Activated CD4-positive, alpha-beta T cell treated with anti-CD3 and anti-CD28 coated beads, Interleukin-2, Interleukin-4, amounts not matched to agents 100 ng/mL and 50 ng/mL, durations not matched to agents 16 hours and 8 hours (primary cell): Measurements from ENCODE around the gene ZFP92.

Experiments
- DNase-seq: peaks from one replicate; pipeline ENCODE4 v3.0.0-alpha.2; 2020; ENCODE audit warnings: low spot score

The ZFP92 gene

DNA sequence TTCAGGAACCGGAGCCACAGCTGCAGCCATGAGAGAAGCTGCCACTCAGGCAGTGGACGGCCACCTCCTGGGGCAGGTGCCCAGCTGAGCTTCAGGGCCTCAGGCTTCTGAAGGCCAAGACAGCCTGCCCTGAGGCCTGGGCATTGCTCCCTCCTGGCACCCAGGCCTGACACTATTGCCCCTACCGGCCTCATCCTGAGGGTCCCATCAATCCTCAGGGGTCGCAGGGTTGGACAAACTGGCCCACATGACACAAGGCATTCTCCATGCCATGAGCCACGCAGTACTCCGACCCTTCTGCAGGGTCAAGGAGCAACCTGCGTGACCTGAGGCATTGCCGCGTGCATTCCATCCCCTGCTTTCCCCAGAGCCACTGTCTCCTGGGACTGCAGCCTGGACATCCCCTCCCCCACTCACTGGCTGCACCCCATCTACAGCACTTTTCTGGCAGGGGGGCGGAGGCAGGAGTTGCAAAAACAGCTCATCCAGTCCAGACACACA lies 3.0 kb upstream of the ZFP92 start:
- no peak for DNase-seq

DNA sequence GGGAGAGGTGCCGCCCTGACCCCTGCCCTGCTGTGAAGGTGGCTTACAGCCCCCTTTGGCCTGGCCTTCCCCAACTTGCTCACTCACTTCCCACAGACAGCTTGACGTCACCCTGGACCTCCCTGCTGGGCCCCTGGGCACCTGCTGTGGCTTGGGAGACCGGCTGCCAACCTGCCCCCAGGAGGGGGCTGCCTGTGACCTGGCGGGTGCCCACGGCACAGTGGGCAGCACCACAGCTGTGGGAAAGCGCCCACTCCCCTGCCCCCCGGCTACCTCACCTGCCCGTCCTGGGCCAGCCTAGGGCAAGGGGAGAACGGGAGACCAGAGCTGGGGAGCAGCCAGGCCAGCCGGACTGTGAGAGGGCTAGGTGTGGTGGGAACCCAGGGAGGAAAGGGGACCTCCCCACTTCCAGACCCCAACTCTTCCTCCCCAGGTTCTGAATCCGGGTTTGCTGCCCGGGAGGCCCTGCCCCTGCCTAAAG lies 2.4 kb upstream of the ZFP92 start:
- DNase-seq, result no peak

DNA sequence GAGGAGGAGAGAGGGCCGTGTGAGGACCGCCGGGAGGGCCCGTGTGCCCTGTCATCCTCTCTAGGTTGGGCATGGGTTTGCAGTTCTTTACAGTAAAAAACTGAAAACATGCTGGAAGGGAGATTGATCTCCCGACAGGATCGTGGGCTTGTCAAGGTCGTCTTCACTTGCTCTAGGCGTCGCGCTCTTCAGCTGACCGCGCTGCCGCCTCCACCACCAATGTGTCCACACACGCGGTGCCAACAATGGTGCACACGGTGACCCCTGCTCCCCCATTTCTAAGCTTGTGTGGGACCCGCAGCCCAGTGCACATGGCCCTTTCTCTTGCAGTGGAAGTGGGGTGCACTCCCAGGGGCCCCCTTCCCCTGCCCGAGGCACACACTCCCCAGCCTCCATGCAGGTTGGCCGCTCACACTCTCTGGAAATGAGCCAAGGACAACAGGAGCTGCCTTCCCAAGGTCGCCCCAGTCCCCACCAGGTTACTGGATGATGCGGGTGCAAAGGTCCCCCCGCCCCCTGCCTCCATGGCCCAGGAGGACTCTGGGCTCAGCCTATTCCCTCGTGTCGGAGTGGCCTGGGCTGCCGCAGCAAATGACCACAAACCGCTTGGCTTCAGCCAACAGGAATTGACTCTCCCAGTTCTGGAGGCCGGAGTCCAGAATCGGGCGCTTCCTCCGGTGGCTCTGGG lies 1.7 kb upstream of the ZFP92 start:
- no peak for DNase-seq

DNA sequence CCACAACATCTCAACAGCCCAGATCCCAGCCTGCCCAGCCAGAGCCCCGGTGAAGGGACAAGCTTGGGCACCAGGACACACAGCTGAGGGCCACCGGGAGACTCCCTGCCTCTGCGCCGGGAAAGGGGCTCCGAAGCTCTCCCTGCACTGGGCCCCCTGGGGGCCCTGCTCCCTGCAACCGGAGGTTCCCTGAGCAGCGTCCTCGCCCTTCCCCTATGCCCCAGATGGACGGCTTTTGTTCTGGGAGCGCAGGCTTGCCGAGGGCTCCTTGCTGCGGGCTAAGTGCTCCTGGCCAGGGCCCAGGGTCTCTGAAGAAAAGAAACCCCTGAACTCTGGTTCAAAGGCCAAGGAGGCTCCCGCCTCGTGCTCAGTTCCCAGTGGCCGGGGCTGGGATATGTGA lies 899 bp upstream of the ZFP92 start:
- no peak for DNase-seq

DNA sequence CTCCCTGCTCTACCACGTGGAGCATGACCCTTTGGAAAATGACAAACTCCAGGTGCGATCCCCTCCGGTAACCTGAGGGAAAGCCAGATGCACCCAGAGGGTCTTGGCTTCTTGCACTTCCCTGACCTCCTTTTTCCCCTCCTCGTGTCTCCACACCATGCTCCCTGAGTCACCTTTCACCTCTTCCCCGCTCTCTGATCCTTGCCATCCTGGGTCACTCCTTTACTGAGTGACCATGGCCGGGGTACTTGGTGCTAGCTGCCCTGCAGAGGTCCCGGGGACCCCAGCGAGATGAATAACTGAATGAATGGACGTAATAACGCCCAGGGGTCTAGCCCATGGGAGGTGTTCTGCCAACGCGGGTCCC lies 401 bp upstream of the ZFP92 start:
- DNase-seq, result no peak

DNA sequence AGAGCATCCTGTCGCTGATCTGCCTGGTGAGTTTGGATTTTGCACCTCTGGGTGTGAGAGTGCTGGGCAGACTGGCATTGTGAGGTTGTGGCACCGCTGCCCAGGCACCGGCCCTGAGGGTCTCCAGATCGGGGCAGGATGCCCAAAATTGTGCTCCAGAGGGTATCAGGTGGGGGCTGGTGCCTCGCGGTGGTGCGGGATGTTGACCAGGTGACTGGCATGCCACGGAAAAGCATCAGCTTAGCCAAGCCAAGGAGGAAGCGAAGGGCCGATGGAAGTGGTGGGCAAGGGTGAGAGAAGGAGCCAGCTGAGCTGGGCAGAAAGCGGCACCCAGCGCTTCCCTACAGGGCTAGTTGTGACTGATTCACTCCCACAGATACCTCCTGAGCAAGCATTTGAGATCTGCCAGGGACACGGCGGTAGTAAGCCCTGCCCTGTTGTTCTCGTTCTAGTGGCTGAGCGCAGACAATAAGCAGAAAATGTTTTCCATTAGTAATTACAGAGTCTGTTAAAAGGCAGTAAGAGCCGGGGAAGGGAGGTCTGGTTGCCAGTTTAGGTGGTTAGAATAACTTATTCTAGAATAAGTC lies 809 bp downstream of the ZFP92 start:
- DNase-seq, result no peak

DNA sequence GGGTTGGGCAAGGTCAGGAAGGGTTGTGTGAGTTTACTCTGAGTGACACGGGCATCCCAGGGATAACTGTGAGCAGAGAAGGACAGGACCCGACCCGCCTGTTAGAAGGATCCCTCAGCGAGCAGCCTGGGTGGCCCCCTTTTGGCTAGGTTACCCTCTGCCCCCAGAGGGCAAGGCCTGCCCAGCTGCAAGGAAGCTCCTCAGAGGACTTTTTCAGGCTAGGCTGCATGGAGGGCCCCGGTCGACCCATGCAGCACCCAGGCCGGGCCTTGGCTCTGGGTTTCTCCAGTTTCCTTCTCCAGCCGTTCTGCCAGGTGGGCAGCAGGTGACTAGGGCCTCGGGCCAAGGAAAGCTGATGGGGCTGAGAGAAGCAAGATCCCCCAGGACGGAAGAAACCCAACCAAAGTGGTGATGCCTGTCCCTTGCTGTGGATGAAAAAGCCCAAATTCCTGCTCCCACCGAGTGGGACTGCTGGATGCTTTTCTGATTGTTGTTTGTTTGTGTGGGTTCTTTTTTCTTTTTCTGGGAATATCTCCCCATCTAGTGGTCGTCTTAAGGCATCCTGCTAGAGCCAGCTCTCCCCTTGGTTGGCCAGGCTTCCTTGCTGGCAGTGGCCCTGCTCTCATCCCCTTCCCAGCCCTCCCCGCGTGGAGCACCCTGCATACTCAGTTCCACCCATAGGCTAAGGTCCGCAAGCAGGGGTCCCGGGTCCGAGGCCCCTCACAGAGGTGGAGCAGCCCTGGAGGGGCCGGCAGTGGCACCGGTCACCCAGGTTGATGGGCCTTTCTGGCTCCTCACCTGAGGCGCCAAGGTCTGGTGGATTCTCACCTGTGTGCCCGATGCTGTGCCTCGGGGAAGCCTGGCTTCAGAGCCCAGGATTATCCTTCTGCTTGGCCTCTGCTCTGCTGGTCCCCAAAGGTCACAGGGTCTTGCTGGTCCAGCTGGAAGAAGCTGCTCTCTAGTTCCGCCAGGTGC lies 1.8 kb downstream of the ZFP92 start:
- DNase-seq, result no peak

DNA sequence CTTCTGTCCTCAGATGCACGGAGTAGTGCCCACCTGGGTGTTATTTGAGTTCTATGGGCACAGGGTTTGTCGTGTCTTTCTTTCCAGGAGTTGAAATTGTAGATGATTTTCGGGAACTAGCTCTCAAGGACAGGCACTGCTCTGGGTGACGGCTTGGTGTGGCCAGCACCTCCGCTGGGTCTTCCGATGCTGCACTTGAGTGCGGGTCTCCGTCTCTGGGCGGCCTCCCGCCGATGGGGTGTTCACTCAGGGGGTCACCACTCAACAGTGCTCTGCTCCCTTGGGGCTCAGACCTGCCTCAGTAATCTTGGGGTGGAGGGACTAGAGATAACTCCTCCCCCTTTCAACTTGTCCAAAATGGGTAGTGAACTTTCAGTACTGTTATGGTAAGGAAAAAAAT lies 2.5 kb downstream of the ZFP92 start:
- DNase-seq, result no peak

DNA sequence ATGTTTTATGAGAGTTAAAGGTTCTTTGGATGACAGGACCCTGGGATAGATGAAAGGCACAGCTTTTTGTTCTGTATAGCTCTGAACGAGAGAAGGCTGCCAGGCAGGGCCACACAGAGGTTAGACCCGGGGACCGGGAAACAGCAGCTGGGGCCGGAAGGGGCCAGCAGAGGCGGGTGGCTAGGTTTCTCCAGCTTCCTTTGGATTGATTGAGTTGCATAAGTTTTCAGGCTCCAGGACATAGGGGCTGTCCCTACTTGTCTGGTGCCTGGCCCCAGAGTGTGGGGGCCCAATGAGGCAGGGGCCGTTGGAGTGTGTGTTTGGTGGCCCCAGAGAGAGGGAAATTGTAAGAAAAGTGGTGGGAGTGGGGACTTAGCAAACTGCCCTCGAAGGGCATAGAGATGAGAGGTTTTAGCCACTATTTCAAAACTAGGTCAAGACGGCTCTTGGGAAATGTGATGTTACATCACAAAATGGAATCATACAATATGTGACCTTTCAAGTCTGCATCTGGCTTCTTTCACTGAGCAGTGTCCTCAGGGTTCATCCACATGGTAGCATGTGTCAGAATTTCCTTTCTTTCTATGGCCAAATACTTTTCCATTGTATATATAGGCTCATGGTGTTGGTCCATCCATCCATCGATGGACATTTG lies 3.7 kb downstream of the ZFP92 start:
- DNase-seq, result no peak

DNA sequence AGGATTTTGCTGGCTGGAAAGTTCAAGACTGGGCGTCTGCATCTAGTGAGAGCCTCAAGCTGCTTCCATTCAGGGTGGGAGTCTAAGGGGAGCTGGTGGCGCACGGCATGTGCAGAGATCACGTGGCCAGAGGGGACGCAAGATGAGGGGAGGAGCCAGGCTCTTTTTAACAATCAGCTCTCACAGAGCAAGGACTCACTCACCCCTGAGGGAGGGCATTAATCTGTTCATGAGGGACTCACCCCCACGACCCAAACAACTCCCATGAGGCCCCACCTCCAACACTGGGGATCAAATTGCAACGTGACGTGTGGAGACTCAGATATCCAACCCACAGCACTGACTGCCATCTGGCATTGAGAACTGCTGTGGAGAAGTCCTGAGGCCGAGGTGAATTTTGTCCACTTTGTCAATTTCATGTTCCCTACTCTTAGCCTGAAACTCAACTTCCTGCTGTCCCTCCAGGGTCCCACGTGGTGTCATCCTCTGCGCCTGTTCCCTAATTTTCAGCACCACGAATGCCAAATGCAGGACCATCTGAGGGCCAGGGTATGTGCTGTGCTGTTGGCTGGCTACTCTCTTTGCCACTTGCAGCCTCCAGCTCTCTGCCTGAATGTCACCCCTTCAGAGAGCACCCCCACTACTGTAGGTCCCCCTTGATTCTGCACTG lies 5.6 kb downstream of the ZFP92 start:
- DNase-seq, result no peak

DNA sequence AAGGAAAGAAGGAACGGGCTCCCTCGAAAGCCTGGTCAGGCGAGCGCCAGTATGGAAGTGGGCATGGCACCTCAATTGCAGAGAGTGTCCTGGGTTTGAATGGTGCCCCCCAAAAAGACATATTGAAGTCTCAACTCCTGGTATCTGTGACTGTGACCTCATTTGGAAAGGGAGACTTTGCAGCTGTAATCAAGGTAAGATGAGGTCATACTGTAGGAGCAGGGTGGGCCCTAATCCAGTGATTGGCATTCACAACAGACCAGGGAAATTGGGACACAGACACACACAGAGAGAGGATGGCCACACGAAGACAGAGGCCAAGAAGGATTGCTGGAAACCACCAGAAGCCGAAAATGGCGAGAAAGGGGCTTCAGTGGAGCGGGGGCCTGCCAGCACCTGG lies 6.4 kb downstream of the ZFP92 start:
- no peak for DNase-seq

DNA sequence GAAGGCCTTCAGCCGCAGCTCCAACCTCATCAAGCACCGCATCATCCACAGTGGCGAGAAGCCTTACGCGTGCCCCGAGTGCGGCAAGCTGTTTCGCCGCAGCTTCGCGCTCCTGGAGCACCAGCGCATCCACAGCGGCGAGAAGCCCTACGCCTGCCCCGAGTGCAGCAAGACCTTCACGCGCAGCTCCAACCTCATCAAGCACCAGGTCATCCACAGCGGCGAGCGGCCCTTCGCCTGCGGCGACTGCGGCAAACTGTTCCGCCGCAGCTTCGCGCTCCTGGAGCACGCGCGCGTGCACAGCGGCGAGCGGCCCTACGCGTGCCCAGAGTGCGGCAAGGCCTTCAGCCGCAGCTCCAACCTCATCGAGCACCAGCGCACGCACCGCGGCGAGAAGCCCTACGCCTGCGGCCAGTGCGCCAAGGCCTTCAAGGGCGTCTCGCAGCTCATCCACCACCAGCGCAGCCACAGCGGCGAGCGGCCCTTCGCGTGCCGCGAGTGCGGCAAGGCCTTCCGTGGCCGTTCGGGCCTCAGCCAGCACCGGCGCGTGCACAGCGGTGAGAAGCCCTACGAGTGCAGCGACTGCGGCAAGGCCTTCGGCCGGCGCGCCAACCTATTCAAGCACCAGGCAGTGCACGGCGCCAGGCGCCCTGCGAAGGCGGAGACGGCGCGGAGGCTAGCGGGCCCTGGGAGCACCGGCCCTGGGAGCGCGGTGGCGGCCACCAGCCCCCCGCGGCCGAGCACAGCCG lies 9.8 kb downstream of the ZFP92 start:
- no peak for DNase-seq

DNA sequence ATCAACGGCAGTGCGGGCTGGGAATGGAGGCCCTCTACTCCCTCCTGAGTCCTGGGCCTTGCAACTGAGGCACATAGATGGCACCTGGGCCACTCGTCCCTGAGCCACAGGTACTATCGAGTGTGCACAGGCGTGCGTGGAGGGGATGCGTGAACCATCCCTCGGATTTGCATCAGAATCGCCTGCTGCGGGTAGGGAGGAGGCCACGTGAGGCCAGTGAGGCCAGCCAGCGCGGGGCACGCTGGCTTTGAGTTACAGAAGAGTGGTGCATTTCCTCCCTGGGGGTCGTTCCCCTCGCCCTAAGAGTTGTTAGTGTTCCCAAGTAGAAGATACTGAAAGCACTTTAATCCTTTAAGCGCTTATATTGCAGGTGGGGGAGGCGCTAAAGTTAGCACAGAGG lies 10.6 kb downstream of the ZFP92 start:
- no peak for DNase-seq

DNA sequence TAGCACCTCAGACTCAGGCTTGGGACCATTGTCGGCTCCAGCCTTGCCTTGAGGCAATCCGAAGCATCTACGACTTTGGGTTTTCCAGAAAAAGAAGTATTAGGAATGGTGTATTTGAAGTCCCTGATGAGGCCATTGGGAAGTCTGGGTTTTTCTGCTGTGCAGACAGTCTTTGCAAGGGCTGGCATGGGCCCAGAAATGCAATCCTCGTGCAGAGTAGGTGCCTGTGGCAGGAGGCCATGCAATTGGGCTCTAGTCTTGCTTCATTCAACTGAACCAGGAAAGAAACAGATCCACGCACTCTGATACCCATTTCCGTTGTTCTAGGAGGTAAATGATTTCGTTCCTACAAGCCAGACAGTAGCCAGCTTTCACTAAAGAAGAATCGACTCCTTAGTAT lies 12.4 kb downstream of the ZFP92 start:
- no peak for DNase-seq

DNA sequence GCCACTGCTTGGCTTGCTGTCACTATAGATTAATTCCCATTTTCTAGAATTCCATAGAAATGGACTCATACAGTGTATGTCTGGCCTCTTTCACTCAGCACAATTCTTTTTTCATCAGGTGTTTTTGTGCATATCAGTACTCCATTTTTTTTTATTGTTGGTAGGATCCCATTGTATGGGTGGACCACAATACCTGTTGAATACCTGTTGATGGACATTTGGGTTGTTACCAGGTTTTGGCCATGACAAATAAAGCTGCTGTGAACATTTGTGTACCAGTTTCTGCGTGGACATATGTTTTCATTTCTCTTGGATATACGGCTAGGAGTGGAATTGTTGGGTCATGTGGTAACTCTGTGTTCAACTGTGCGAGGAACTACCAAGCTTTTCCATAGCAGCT lies 14.9 kb downstream of the ZFP92 start:
- no peak for DNase-seq

DNA sequence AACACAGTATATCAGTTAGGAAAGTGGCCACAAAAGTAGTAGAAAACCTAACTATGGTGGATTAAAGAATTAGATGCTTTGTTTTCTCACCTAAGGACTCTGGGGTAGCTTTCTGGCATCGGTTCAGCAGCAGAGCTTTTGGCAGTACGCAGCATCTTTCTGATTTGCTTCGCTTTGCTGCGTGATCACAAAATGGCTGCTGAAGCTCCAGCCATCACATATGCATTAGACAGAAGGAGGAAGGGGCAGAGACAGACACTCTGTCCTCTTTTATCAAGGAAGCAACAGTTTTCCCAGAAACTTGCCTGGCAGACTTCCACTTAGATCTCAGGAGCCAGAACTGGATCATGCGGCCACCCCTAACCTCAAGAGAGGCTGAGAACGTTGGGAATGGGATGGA lies 19.5 kb downstream of the ZFP92 start:
- DNase-seq, result no peak

DNA sequence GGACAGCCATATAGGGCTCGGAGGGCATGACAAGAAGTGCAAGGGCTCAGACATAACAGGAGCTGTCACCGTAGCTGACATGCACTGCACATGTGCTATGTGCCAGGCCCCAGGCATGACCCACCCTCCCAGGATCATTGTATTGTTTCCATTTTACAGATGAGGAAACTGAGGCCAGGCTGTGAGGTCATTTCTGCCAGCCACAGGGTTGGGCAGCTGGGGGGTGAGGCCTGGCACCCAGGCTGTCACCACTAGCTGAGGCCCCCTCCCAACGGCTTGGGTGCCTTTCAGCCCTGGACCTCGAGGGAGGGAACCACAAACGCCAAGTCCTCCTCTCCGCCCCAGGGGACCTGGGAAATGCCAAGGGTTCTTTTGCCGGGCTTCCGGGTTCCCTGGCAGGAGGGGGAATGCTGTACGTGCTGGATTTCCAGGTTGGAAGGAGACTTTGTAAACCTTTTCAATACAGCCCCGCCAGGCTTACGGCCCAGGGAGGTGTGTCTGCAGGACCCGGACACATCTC lies 21.9 kb downstream of the ZFP92 start:
- no peak for DNase-seq

DNA sequence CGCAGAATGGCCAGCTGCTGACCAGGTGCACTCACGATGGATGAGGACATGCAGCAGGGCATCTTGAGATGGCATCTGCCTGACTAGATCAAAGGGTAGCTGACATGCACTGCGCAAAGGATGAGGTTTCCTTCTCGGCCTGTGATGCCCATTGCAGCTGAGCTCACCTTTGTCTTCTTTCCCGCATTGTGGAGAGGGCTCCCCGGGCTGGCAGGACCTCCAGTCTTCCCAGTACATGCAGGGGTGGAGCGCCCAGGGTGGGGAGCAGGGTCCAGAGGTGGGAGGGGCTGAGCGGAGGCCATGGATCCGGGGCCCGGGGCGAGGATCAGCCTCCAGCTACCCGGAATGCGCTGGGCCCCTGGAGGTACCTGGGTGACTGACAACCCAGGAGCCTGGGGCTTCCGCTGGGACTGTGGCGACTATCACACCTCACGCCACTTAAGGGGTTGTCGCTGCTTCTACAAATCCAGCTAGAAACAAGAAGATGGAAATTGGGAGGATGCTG lies 22.6 kb downstream of the ZFP92 start:
- no peak for DNase-seq

DNA sequence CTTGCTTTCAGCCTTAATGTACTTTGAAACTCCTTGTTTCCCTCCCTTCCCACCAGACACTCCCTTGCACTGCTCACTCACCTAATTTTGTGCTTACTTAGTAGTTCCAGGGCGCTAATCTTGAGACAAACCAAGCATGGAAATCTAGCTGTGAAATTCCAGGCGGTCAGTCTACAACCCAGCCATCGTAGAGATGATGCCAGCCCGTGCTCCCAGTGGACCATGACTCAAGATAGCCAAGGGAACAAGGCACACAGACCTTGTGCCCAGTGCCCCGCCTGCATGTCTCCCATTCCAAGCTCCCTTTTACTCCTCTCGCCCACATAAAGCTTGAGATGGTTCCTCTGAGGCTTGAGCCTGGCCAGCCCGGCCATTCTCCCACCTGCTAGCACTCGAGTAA lies 23.5 kb downstream of the ZFP92 start:
- no peak for DNase-seq

DNA sequence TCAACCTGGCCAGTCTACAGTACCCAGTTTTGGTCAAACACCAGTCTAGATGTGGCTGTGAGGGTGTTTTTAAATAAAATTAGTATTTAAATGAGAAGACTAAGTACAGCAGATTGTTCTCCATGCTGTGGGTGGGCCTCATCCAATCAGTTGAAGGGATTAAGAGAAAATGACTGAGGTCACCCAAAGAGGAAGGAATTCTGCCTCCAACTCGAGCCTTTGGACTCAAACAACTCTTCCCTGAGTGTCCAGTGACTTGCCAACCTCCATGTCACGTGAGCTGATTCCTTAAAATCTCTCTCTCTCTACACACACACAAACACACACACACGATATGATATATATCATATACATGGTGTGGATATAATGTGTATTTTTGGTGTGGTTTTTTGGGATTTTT lies 24.6 kb downstream of the ZFP92 start:
- DNase-seq, result no peak

DNA sequence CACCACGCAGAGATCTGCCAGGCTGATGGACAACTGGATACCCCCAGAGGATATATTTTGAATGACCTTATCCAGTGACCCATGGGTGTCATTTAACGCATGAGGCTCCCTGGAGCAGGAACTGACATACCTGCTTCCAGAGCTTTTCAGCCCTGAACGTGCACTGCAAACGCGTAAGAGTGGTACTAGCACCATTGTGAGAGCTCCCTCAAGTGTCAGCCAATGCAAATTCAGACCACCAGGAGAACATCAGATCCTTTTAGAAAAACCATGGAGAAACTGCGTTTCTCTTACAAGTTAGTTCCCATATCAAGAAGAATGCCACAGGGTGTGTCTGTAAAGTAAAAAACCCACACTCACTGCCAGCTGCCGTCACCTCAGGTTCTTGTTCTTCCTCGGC lies 27.3 kb downstream of the ZFP92 start:
- DNase-seq, result no peak
